HepG2 (cell line): ENCODE data around the gene SPON2. TPM values are rescaled to one million over a fixed set of nuclear protein-coding genes. Genes with fewer than 3 reads are reported as not detected.

Source experiments
- KDM2A ChIP-seq: sonication (generic); formaldehyde crosslinking; IDR thresholded peaks from 2 replicates; pipeline ENCODE4 v1.4.0; 2020; ENCODE audit warnings: low read depth, missing genetic modification reagents, borderline replicate concordance
- KDM3A ChIP-seq: IDR thresholded peaks from 2 replicates; pipeline ENCODE4 v1.6.1; 2018; ENCODE audit warnings: low read depth, missing compliant biosample characterization
- MAFG ChIP-seq: sonication (generic); formaldehyde crosslinking; IDR thresholded peaks from 2 replicates; pipeline ENCODE4 v1.5.1; 2020; ENCODE audit warnings: mild to moderate bottlenecking, missing genetic modification reagents
- NFE2L2 ChIP-seq: fragments of 150-350 bp; IDR thresholded peaks from 2 replicates; pipeline ENCODE4 v1.6.1; 2014; ENCODE audit warnings: low read length
- PRMT3 ChIP-seq: sonication (generic); formaldehyde crosslinking; IDR thresholded peaks from 2 replicates; pipeline ENCODE4 v1.8.1; 2022; ENCODE audit warnings: low read depth, mild to moderate bottlenecking, moderate library complexity, missing genetic modification reagents, borderline replicate concordance
- REL ChIP-seq: sonication (generic); formaldehyde crosslinking; conservative IDR thresholded peaks from 2 replicates; pipeline ENCODE4 v1.8.0; 2022; ENCODE audit warnings: mild to moderate bottlenecking, missing genetic modification reagents, moderate library complexity
- SP2 ChIP-seq: sonication (generic); formaldehyde crosslinking; IDR thresholded peaks from 2 replicates; pipeline ENCODE4 v1.5.1; 2020; ENCODE audit warnings: mild to moderate bottlenecking, missing genetic modification reagents
- ZNF121 ChIP-seq: sonication (generic); formaldehyde crosslinking; IDR thresholded peaks from 2 replicates; pipeline ENCODE4 v1.5.0; 2020; ENCODE audit warnings: mild to moderate bottlenecking, missing genetic modification reagents
- ZNF619 ChIP-seq: sonication (generic); formaldehyde crosslinking; IDR thresholded peaks from 2 replicates; pipeline ENCODE4 v1.4.0; 2020; ENCODE audit warnings: mild to moderate bottlenecking, missing genetic modification reagents
- ZNF652 ChIP-seq: IDR thresholded peaks from 2 replicates; pipeline ENCODE4 v1.6.1; 2016; ENCODE audit warnings: low read depth, borderline replicate concordance
- ZNF773 ChIP-seq: sonication (generic); formaldehyde crosslinking; IDR thresholded peaks from 2 replicates; pipeline ENCODE4 v1.4.0; 2020; ENCODE audit warnings: missing genetic modification reagents, borderline replicate concordance
- ZNF790 ChIP-seq: sonication (generic); formaldehyde crosslinking; IDR thresholded peaks from 2 replicates; pipeline ENCODE4 v1.8.0; 2022; ENCODE audit warnings: missing genetic modification reagents, mild to moderate bottlenecking, borderline replicate concordance
- polyA plus RNA-seq, 8 experiments: library from polyadenylated mRNA; depleted of rRNA in 3 of 8; stranded (reverse) in 7 of 8; unstranded in 1 of 8; fragments of >200 nt; fragmentation: Illumina TruSeq in 4 of 8; extraction: Trizol in 4 of 8; gene quantifications; 2 replicates each; pipeline versions ENCODE4 v1.2.1 to v1.2.3, GENCODE V29; 2011 to 2016; ENCODE audit warnings: low read depth in 4 of 8, missing spikeins in 1 of 8, mixed read lengths in 1 of 8; ENCODE audit not compliant: insufficient read depth in 1 of 8
- total RNA-seq, 5 experiments: library from RNA; depleted of rRNA; stranded (reverse); fragments of >200 nt; fragmentation: Illumina TruSeq; extraction: Trizol; gene quantifications; 2 replicates each; pipeline ENCODE4 v1.2.3, GENCODE V29; 2016; ENCODE audit warnings: low read depth in 1 of 5
- TF ChIP-seq, protein P1 (sequence below): sonication (generic); formaldehyde crosslinking; conservative IDR thresholded peaks from 2 replicates; pipeline ENCODE4 v1.8.0; 2022; ENCODE audit warnings: mild to moderate bottlenecking, moderate library complexity, missing genetic modification reagents
- TF ChIP-seq, protein P2 (sequence below), 2 experiments: fragments of 450-650 bp in 1 of 2; sonication (generic) in 1 of 2; formaldehyde crosslinking in 1 of 2; IDR thresholded peaks; 2 replicates each; pipeline versions ENCODE4 v1.6.1 to v1.8.0; 2016 to 2022; ENCODE audit warnings: antibody characterized with exemption in 1 of 2, mild to moderate bottlenecking in 1 of 2, missing genetic modification reagents in 1 of 2
- TF ChIP-seq, protein P3 (sequence below): sonication (generic); formaldehyde crosslinking; IDR thresholded peaks from 2 replicates; pipeline ENCODE4 v1.4.0; 2020; ENCODE audit warnings: mild to moderate bottlenecking, missing genetic modification reagents
- TF ChIP-seq, protein P4 (sequence below): sonication (generic); formaldehyde crosslinking; IDR thresholded peaks from 2 replicates; pipeline ENCODE4 v1.8.0; 2022; ENCODE audit warnings: missing genetic modification reagents, mild to moderate bottlenecking, moderate library complexity, borderline replicate concordance

The SPON2 gene
- total and polyA plus RNA-seq, 2 of the 13 experiments (the other 11 are each of a cell fraction or from before 2014, with no cell fraction given), result 17.4 to 55.2 TPM

DNA sequence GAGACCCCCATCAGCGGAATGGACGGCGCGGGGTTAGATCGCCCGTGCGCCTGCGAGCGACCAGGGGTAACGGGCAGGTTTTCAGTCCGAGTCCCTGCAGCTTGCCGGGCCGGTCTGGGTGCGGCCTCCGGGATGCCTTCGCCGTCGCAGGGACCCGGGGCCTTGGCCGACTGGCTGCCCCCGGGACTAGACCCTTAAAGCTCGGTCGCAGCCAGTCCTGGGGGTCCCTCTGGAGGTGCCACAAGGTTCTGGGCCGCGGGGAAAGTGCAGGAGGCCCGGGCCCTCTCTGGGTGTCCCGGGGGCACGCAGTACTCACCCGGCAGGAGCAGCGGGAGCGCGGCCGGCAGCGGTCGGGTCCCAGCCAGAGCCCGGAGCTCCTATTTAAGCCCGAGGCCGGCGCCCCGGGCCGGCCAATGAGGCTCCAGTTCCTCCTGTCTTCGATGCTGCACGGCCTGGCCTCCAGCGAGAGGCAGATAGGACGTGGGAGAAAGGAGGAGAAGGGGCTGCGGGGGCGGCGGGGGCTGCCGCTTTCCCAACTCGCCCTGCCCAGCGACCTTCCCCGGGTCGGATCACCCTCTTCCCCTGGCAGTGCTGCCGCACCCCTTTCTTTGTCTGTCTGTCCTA is at the start of gene SPON2 (continued):
- TF ChIP-seq PRMT3 (CRISPR knock-in tag), result no peak
- TF ChIP-seq ZNF773 (CRISPR knock-in tag), result no peak
- no peak for TF ChIP-seq REL (CRISPR knock-in tag)
- TF ChIP-seq, protein P1, sequence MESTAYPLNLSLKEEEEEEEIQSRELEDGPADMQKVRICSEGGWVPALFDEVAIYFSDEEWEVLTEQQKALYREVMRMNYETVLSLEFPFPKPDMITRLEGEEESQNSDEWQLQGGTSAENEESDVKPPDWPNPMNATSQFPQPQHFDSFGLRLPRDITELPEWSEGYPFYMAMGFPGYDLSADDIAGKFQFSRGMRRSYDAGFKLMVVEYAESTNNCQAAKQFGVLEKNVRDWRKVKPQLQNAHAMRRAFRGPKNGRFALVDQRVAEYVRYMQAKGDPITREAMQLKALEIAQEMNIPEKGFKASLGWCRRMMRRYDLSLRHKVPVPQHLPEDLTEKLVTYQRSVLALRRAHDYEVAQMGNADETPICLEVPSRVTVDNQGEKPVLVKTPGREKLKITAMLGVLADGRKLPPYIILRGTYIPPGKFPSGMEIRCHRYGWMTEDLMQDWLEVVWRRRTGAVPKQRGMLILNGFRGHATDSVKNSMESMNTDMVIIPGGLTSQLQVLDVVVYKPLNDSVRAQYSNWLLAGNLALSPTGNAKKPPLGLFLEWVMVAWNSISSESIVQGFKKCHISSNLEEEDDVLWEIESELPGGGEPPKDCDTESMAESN, result no peak
- TF ChIP-seq, protein P2, sequence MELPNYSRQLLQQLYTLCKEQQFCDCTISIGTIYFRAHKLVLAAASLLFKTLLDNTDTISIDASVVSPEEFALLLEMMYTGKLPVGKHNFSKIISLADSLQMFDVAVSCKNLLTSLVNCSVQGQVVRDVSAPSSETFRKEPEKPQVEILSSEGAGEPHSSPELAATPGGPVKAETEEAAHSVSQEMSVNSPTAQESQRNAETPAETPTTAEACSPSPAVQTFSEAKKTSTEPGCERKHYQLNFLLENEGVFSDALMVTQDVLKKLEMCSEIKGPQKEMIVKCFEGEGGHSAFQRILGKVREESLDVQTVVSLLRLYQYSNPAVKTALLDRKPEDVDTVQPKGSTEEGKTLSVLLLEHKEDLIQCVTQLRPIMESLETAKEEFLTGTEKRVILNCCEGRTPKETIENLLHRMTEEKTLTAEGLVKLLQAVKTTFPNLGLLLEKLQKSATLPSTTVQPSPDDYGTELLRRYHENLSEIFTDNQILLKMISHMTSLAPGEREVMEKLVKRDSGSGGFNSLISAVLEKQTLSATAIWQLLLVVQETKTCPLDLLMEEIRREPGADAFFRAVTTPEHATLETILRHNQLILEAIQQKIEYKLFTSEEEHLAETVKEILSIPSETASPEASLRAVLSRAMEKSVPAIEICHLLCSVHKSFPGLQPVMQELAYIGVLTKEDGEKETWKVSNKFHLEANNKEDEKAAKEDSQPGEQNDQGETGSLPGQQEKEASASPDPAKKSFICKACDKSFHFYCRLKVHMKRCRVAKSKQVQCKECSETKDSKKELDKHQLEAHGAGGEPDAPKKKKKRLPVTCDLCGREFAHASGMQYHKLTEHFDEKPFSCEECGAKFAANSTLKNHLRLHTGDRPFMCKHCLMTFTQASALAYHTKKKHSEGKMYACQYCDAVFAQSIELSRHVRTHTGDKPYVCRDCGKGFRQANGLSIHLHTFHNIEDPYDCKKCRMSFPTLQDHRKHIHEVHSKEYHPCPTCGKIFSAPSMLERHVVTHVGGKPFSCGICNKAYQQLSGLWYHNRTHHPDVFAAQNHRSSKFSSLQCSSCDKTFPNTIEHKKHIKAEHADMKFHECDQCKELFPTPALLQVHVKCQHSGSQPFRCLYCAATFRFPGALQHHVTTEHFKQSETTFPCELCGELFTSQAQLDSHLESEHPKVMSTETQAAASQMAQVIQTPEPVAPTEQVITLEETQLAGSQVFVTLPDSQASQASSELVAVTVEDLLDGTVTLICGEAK (IDR thresholded peaks at IDR 0.05), result no peak
- TF ChIP-seq, protein P2 (CRISPR knock-in tag; IDR thresholded peaks at IDR 0.05), result no peak; the same call in 1 of the 2 replicates
- no peak for TF ChIP-seq ZNF790 (CRISPR knock-in tag)
- TF ChIP-seq SP2, result no peak
- TF ChIP-seq NFE2L2, result no peak
- no peak for TF ChIP-seq ZNF652 (CRISPR knock-in tag)
- TF ChIP-seq MAFG (CRISPR knock-in tag), result no peak
- TF ChIP-seq, protein P3, sequence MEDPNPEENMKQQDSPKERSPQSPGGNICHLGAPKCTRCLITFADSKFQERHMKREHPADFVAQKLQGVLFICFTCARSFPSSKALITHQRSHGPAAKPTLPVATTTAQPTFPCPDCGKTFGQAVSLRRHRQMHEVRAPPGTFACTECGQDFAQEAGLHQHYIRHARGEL (CRISPR knock-in tag), result no peak
- no peak for TF ChIP-seq KDM3A (CRISPR knock-in tag)
- TF ChIP-seq KDM2A (CRISPR knock-in tag), result peak; percentile 64; the same call in 1 of the 2 replicates
- TF ChIP-seq ZNF121, result no peak
- TF ChIP-seq, protein P4, sequence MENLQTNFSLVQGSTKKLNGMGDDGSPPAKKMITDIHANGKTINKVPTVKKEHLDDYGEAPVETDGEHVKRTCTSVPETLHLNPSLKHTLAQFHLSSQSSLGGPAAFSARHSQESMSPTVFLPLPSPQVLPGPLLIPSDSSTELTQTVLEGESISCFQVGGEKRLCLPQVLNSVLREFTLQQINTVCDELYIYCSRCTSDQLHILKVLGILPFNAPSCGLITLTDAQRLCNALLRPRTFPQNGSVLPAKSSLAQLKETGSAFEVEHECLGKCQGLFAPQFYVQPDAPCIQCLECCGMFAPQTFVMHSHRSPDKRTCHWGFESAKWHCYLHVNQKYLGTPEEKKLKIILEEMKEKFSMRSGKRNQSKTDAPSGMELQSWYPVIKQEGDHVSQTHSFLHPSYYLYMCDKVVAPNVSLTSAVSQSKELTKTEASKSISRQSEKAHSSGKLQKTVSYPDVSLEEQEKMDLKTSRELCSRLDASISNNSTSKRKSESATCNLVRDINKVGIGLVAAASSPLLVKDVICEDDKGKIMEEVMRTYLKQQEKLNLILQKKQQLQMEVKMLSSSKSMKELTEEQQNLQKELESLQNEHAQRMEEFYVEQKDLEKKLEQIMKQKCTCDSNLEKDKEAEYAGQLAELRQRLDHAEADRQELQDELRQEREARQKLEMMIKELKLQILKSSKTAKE (CRISPR knock-in tag), result no peak
- no peak for TF ChIP-seq ZNF619
